Mononuclear cell (primary cell): ENCODE data around the gene SDS. TPM values are rescaled to one million over a fixed set of nuclear protein-coding genes. Genes with fewer than 3 reads are reported as not detected.
"Not testable (repeated sequence)": the region's sequence is repeated elsewhere in the genome, so short reads cannot be mapped to it uniquely, and the experiment has no call there.

Experiments
- H3K27me3 ChIP-seq: 2 replicates; pipeline ENCODE4 v1.6.0; 2011; ENCODE audit warnings: low read length, control low read depth; ENCODE audit not compliant: insufficient read depth
- H3K4me1 ChIP-seq: 2 replicates; pipeline ENCODE4 v1.5.1; 2011; ENCODE audit warnings: mild to moderate bottlenecking, low read length, control low read depth; ENCODE audit not compliant: insufficient read depth
- H3K4me3 ChIP-seq: 2 replicates; pipeline ENCODE4 v1.5.1; 2011; ENCODE audit warnings: mild to moderate bottlenecking, low read length, moderate library complexity
- H3K9me3 ChIP-seq: 2 replicates; pipeline ENCODE4 v1.5.1; 2011; ENCODE audit warnings: low read depth, mild to moderate bottlenecking, control low read depth, low read length
- total RNA-seq: library from RNA; depleted of rRNA; stranded (reverse); fragments of >200 nt; gene quantifications from one replicate; pipeline ENCODE4 v1.2.3, GENCODE V29; 2012

Gene SDS
- total RNA-seq, 1 donor, result 0.52 TPM

GRCh38 chr12:113361574-113362370, 41.9 kb downstream of the SDS start:
- Histone ChIP-seq H3K4me1 (peaks cover 32% of the 10 kb centered on the region), H3K27me3 (no peaks in the 10 kb centered on the region), H3K4me3 (no peak overlapping the region), H3K9me3 (no peaks in the 10 kb centered on the region)

GRCh38 chr12:113359939-113360748, 43.5 kb downstream of the SDS start:
- no peaks in the 10 kb centered on the region for H3K27me3 ChIP-seq
- H3K4me1 ChIP-seq, result peaks cover 32% of the 10 kb centered on the region
- H3K9me3 ChIP-seq, result no peaks in the 10 kb centered on the region
- no peak overlapping the region for H3K4me3 ChIP-seq

GRCh38 chr12:113359133-113359938, 44.4 kb downstream of the SDS start:
- Histone ChIP-seq H3K27me3 (no peaks in the 10 kb centered on the region), H3K9me3 (no peaks in the 10 kb centered on the region), H3K4me3 (peak overlapping the region; percentile 63), H3K4me1 (peaks cover 32% of the 10 kb centered on the region)

- peak within 1 kb of the TSS; percentile 63 for H3K4me3 ChIP-seq
- peaks cover 32% of the 10 kb centered on the region for H3K4me1 ChIP-seq
- H3K27me3 ChIP-seq, result no peaks in the 10 kb centered on the region
- no peaks in the 10 kb centered on the region for H3K9me3 ChIP-seq
These were observed 45.1 kb downstream of the SDS start, which contains the start of gene PLBD2 for GRCh38 chr12:113358381-113359132. PLBD2 (plus strand) TSS chr12:113358587; CDS start chr12:113358601, 14 bp downstream.

GRCh38 chr12:113354192-113354591, 49.5 kb downstream of the SDS start:
- H3K4me3 ChIP-seq, H3K9me3 ChIP-seq, H3K27me3 ChIP-seq: not testable (repeated sequence)
- peaks cover 13% of the 10 kb centered on the region for H3K4me1 ChIP-seq

- H3K4me3 ChIP-seq, result no peak overlapping the region
- H3K4me1 ChIP-seq, result no peaks in the 10 kb centered on the region
- H3K9me3 ChIP-seq, result no peaks in the 10 kb centered on the region
- no peaks in the 10 kb centered on the region for H3K27me3 ChIP-seq
These were observed 52.6 kb downstream of the SDS start for GRCh38 chr12:113351089-113351488.

- no peaks in the 10 kb centered on the region for H3K9me3 ChIP-seq
- no peaks in the 10 kb centered on the region for H3K4me1 ChIP-seq
- H3K4me3 ChIP-seq, result no peak overlapping the region
These were observed 54.7 kb downstream of the SDS start for GRCh38 chr12:113348849-113349536.

GRCh38 chr12:113347892-113348291, 55.8 kb downstream of the SDS start:
- Histone ChIP-seq H3K4me1 (no peaks in the 10 kb centered on the region), H3K9me3 (no peaks in the 10 kb centered on the region), H3K27me3 (no peaks in the 10 kb centered on the region), H3K4me3 (no peak overlapping the region)

More at GRCh38 chr12:113348849-113349536, 54.7 kb downstream of the SDS start:
- no peaks in the 10 kb centered on the region for H3K27me3 ChIP-seq

GRCh38 chr12:113347107-113347506, 56.6 kb downstream of the SDS start:
- no peaks in the 10 kb centered on the region for H3K4me1 ChIP-seq
- H3K27me3 ChIP-seq, result no peaks in the 10 kb centered on the region
- H3K4me3 ChIP-seq, result no peak overlapping the region
- no peaks in the 10 kb centered on the region for H3K9me3 ChIP-seq

GRCh38 chr12:113346353-113346752, 57.3 kb downstream of the SDS start:
- Histone ChIP-seq H3K9me3 (no peaks in the 10 kb centered on the region), H3K27me3 (no peaks in the 10 kb centered on the region), H3K4me3 (no peak overlapping the region), H3K4me1 (peaks cover 7% of the 10 kb centered on the region)

- no peaks in the 10 kb centered on the region for H3K27me3 ChIP-seq
- no peaks in the 10 kb centered on the region for H3K9me3 ChIP-seq
- peaks cover 9% of the 10 kb centered on the region for H3K4me1 ChIP-seq
- no peak overlapping the region for H3K4me3 ChIP-seq
These were observed 58.4 kb downstream of the SDS start for GRCh38 chr12:113345318-113345717.
